C4-2B (cell line): ENCODE data around the gene UHRF2.

Experiments
- H3K27ac ChIP-seq: fragments of 450-650 bp; 2 replicates; pipeline ENCODE4 v1.5.1; 2017
- CTCF ChIP-seq: fragments of 450-650 bp; conservative IDR thresholded peaks from 2 replicates; pipeline ENCODE4 v1.5.1; 2017; ENCODE audit warnings: mild to moderate bottlenecking
- ZFX ChIP-seq: fragments of 450-650 bp; IDR thresholded peaks from 2 replicates; pipeline ENCODE4 v1.6.1; 2017

The UHRF2 gene

DNA sequence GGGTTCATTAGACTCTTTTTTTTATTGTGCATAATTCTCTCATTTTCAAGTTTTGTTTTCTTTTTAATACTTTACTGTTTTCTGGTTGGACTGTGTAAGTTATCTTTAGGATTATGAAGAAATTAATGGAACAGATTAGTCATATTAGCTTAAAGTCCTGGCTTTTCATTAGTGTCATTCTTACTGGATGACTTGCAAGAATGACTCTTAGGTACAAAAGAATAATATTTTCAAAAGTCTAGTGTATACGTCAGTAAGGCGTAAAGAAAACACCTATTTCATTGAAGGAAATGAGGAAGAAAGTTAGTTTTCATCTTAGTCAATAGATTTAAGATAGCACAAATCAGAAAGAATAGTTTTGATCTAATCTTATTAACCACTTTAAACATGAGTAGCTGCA, 20.4 kb downstream of the UHRF2 start:
- TF ChIP-seq CTCF (no peak), ZFX (no peak)
- H3K27ac ChIP-seq, result no peak overlapping the region

- TF ChIP-seq CTCF, result no peak
- no peak for TF ChIP-seq ZFX
- H3K27ac ChIP-seq, result no peak overlapping the region
Observed at GRCh38 chr9:6439051-6439703, 26.2 kb downstream of the UHRF2 start.

DNA sequence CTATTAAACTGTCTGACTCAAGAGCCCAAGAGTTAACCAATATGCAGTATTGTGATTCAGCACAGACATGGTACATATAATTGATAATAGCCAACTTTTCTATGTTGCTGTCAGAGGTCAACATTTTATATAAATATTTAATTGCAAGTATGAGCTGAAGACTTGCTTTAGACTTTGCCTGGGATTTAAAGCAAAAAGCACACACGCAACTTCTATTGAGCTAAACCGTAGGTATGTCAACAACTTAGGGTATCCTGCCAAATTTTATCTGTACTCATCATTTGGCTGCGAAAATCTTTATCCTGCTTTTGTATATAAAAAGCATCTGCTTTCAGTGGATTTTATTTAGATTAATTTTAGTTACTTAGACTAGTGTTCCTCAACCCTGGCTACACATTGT, 27.4 kb downstream of the UHRF2 start:
- no peak for TF ChIP-seq ZFX
- TF ChIP-seq CTCF, result no peak
- H3K27ac ChIP-seq, result no peak overlapping the region

GRCh38 chr9:6441269-6441668, 28.3 kb downstream of the UHRF2 start:
- TF ChIP-seq CTCF (no peak), ZFX (no peak)

GRCh38 chr9:6443661-6444060, 30.7 kb downstream of the UHRF2 start:
- H3K27ac ChIP-seq, result no peak overlapping the region
- TF ChIP-seq CTCF (no peak), ZFX (no peak)

More at GRCh38 chr9:6441269-6441668, 28.3 kb downstream of the UHRF2 start:
- H3K27ac ChIP-seq, result no peak overlapping the region

- TF ChIP-seq ZFX (no peak), CTCF (no peak)
Observed at GRCh38 chr9:6444128-6444527, 31.1 kb downstream of the UHRF2 start.

GRCh38 chr9:6449086-6449485, 36.1 kb downstream of the UHRF2 start:
- TF ChIP-seq ZFX, result no peak
- TF ChIP-seq CTCF, result no peak
- no peak overlapping the region for H3K27ac ChIP-seq

More at GRCh38 chr9:6444128-6444527, 31.1 kb downstream of the UHRF2 start:
- H3K27ac ChIP-seq, result no peak overlapping the region
